HCT116 (cell line): ENCODE data around the gene BFSP2. TPM values are rescaled to one million over a fixed set of nuclear protein-coding genes. Genes with fewer than 3 reads are reported as not detected.

Source experiments
- ATAC-seq: fragments of 200-7000 bp; cut with Tn5 transposase; 2 replicates; pipeline ENCODE4 v1.9.1; 2020; ENCODE audit warnings: mild to moderate bottlenecking, moderate library complexity
- BruUV-seq: library from RNA; stranded (reverse); fragments of 400-500 nt; replicated peaks from 2 replicates; lab custom pipeline; 2021; lab: Mats Ljungman, UMichigan
- CTCF ChIA-PET: fragments of 300-600 bp; sonication (Branson Sonifier 250); formaldehyde crosslinking; loops from one replicate; lab custom pipeline; 2021; ENCODE audit warnings: antibody characterized with exemption; lab: Charles Lee
- POLR2A ChIA-PET: fragments of 300-600, 350-600 bp; sonication (Branson Sonifier 250); formaldehyde crosslinking; loops from one replicate; lab custom pipeline; 2021; ENCODE audit warnings: antibody characterized with exemption; lab: Charles Lee
- RAD21 ChIA-PET, 2 experiments: fragments of 300-600 bp; sonication (Branson Sonifier 250); formaldehyde crosslinking; loops; one replicate each; lab custom pipeline; 2023; ENCODE audit warnings: low total read pairs in 2 of 2; ENCODE audit not compliant: uncharacterized antibody in 2 of 2, unreplicated experiment in 2 of 2, low non-redundant PET in 1 of 2; lab: Charles Lee
- DNase-seq: peaks from one replicate; pipeline ENCODE4 v3.0.0-alpha.2; 2010; ENCODE audit warnings: low read depth, low spot score
- H2AFZ ChIP-seq: fragments of 200-600 bp; shearing (Covaris generic), sonication (generic); 2 replicates; pipeline ENCODE4 v1.6.1; 2017; ENCODE audit warnings: low read depth, mixed run types, mixed read lengths, antibody characterized with exemption, low read length; ENCODE audit not compliant: poor library complexity, severe bottlenecking
- H3K27ac ChIP-seq: 2 replicates; pipeline ENCODE4 v1.5.1; 2012; ENCODE audit warnings: low read depth, low read length
- H3K27me3 ChIP-seq: fragments of 200-600 bp; sonication (generic); 2 replicates; pipeline ENCODE4 v1.6.1; 2016; ENCODE audit warnings: mixed run types, low read length, mixed read lengths; ENCODE audit not compliant: insufficient read depth
- H3K36me3 ChIP-seq, 2 experiments: fragments of 200-500 bp in 1 of 2; fragments of 200-600 bp in 1 of 2; sonication (Bioruptor generic) in 1 of 2; sonication (generic) in 1 of 2; 2 replicates each; pipeline versions ENCODE4 v1.5.1 to v1.6.1; 2014 to 2016; ENCODE audit warnings: low read length in 2 of 2, inconsistent platforms in 1 of 2, mixed read lengths in 1 of 2, mixed run types in 1 of 2; ENCODE audit not compliant: insufficient read depth in 2 of 2, control insufficient read depth in 1 of 2
- H3K4me1 ChIP-seq, 2 experiments: fragments of 200-600 bp in 1 of 2; sonication (generic) in 1 of 2; 2 replicates each; pipeline versions ENCODE4 v1.5.1 to v1.6.1; 2012 to 2017; ENCODE audit warnings: low read length in 2 of 2, inconsistent platforms in 1 of 2, mild to moderate bottlenecking in 1 of 2, mixed read lengths in 1 of 2, mixed run types in 1 of 2, moderate library complexity in 1 of 2; ENCODE audit not compliant: insufficient read depth in 2 of 2, control insufficient read depth in 1 of 2
- H3K4me2 ChIP-seq: fragments of 200-600 bp; sonication (generic); 2 replicates; pipeline ENCODE4 v1.6.1; 2017; ENCODE audit warnings: mixed run types, low read length, mixed read lengths
- H3K4me3 ChIP-seq, 2 experiments: fragments of 200-600 bp in 1 of 2; sonication (generic) in 1 of 2; replicated peaks in 1 of 2; 2 replicates each; pipeline ENCODE4 v1.5.1; 2011 to 2016; ENCODE audit warnings: low read length in 2 of 2, control low read depth in 1 of 2, low read depth in 1 of 2, mild to moderate bottlenecking in 1 of 2, mixed read lengths in 1 of 2, mixed run types in 1 of 2
- H3K79me2 ChIP-seq: fragments of 200-600 bp; sonication (generic); 2 replicates; pipeline ENCODE4 v1.6.1; 2017; ENCODE audit warnings: mild to moderate bottlenecking, mixed run types, low read length, moderate library complexity, mixed read lengths; ENCODE audit not compliant: insufficient read depth
- H3K9ac ChIP-seq: fragments of 200-600 bp; sonication (generic); 2 replicates; pipeline ENCODE4 v1.6.1; 2016; ENCODE audit warnings: low read length, mixed read lengths
- H3K9me2 ChIP-seq: fragments of 200-600 bp; sonication (generic), shearing (Covaris generic); 2 replicates; pipeline ENCODE4 v1.6.1; 2017; ENCODE audit warnings: mixed run types, mild to moderate bottlenecking, moderate library complexity; ENCODE audit not compliant: insufficient read depth
- H3K9me3 ChIP-seq, 2 experiments: fragments of 200-500 bp in 1 of 2; fragments of 200-600 bp in 1 of 2; sonication (Bioruptor generic) in 1 of 2; sonication (generic) in 1 of 2; 2 replicates each; pipeline ENCODE4 v1.6.1; 2014 to 2017; ENCODE audit warnings: low read length in 2 of 2, mixed read lengths in 2 of 2, inconsistent platforms in 1 of 2, low read depth in 1 of 2, mild to moderate bottlenecking in 1 of 2, mixed run types in 1 of 2, moderate library complexity in 1 of 2; ENCODE audit not compliant: control insufficient read depth in 1 of 2, insufficient read depth in 1 of 2
- H4K20me1 ChIP-seq: fragments of 200-600 bp; sonication (generic), shearing (Covaris generic); 2 replicates; pipeline ENCODE4 v1.6.1; 2017; ENCODE audit warnings: mixed run types, mild to moderate bottlenecking, moderate library complexity; ENCODE audit not compliant: insufficient read depth
- CBX3 ChIP-seq: IDR thresholded peaks from 2 replicates; pipeline ENCODE4 v1.6.1; 2012; ENCODE audit warnings: low read depth
- CEBPB ChIP-seq: IDR thresholded peaks from 2 replicates; pipeline ENCODE4 v1.6.1; 2012; ENCODE audit warnings: low read depth
- EGR1 ChIP-seq: IDR thresholded peaks from 2 replicates; pipeline ENCODE4 v1.6.1; 2012; ENCODE audit warnings: low read depth
- EZH2 ChIP-seq: fragments of 200-600 bp; sonication (generic); IDR thresholded peaks from 2 replicates; pipeline ENCODE4 v1.6.1; 2017; ENCODE audit warnings: antibody characterized with exemption, mixed run types
- EZH2phosphoT487 ChIP-seq: fragments of 200-600 bp; IDR thresholded peaks from 2 replicates; pipeline ENCODE4 v1.6.1; 2018; ENCODE audit warnings: antibody characterized with exemption, borderline replicate concordance
- FOSL1 ChIP-seq: IDR thresholded peaks from 2 replicates; pipeline ENCODE4 v1.6.1; 2012; ENCODE audit warnings: low read depth
- SIN3A ChIP-seq: IDR thresholded peaks from 2 replicates; pipeline ENCODE4 v1.6.1; 2012; ENCODE audit warnings: low read depth
- SP1 ChIP-seq: IDR thresholded peaks from 2 replicates; pipeline ENCODE4 v1.6.1; 2012; ENCODE audit warnings: low read depth
- SRF ChIP-seq: IDR thresholded peaks from 2 replicates; pipeline ENCODE4 v1.6.1; 2012; ENCODE audit warnings: low read depth
- TCF7L2 ChIP-seq: IDR thresholded peaks from 2 replicates; pipeline ENCODE4 v1.7.0; 2011; ENCODE audit warnings: borderline replicate concordance, inconsistent platforms; ENCODE audit not compliant: insufficient read depth, insufficient read length; ENCODE audit errors: extremely low read depth
- ZFX ChIP-seq: fragments of 450-650 bp; IDR thresholded peaks from 2 replicates; pipeline ENCODE4 v1.6.1; 2017
- ZNF274 ChIP-seq: fragments of 200-500 bp; sonication (Bioruptor generic); IDR thresholded peaks from 2 replicates; pipeline ENCODE4 v1.6.1; 2014; ENCODE audit warnings: mild to moderate bottlenecking, low read depth, low read length, inconsistent platforms
- intact Hi-C: fragments of 100-400 bp; cut with micrococcal nuclease; formaldehyde crosslinking; loops from 2 replicates; pipeline ENCODE4 v1.10.0; 2022
- total RNA-seq: library from RNA; stranded (reverse); gene quantifications from one replicate; pipeline ENCODE4 v1.2.1, GENCODE V29; 2021; ENCODE audit not compliant: unreplicated experiment
- TF ChIP-seq, protein P1 (sequence below): IDR thresholded peaks from 2 replicates; pipeline ENCODE4 v1.6.1; 2011; ENCODE audit warnings: mild to moderate bottlenecking, low read length, moderate library complexity; ENCODE audit not compliant: insufficient replicate concordance; ENCODE audit errors: extremely low read depth
- TF ChIP-seq, protein P2 (sequence below): IDR thresholded peaks from 2 replicates; pipeline ENCODE4 v1.6.1; 2012; ENCODE audit warnings: low read depth
- TF ChIP-seq, protein P3 (sequence below): IDR thresholded peaks from 2 replicates; pipeline ENCODE4 v1.6.1; 2012
- TF ChIP-seq, protein P4 (sequence below), 3 experiments: fragments of 200-600 bp in 1 of 3; sonication (generic) in 1 of 3; IDR thresholded peaks in 2 of 3; conservative IDR thresholded peaks in 1 of 3; 2 replicates each; pipeline ENCODE4 v1.5.1; 2012 to 2017; ENCODE audit warnings: low read depth in 2 of 3, low read length in 2 of 3, antibody characterized with exemption in 1 of 3, borderline replicate concordance in 1 of 3, control low read depth in 1 of 3, mild to moderate bottlenecking in 1 of 3, mixed read lengths in 1 of 3, mixed run types in 1 of 3, moderate library complexity in 1 of 3; ENCODE audit not compliant: insufficient read depth in 1 of 3

BFSP2 gene
- total RNA-seq, 1 experiment from 2014 or later = not detected

DNA sequence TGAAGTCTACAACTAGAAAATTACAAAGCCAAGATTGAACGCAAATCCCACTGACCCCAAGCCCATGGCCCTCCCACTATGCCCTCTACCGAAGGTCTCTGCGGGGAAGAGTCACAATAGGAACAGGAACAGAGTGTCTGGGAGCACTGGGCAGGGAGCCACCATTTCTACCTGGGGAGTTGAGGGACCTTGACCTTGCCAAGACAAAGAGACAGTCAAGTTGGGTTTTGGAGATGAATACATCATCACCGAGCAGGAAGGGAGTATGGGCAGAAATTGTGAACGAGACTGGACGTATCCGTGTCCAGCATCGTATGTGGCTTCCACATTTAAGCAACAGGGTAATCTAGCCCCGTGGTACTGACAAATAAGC is 30.8 kb upstream of the BFSP2 start (continued):
- TF ChIP-seq, protein P1, sequence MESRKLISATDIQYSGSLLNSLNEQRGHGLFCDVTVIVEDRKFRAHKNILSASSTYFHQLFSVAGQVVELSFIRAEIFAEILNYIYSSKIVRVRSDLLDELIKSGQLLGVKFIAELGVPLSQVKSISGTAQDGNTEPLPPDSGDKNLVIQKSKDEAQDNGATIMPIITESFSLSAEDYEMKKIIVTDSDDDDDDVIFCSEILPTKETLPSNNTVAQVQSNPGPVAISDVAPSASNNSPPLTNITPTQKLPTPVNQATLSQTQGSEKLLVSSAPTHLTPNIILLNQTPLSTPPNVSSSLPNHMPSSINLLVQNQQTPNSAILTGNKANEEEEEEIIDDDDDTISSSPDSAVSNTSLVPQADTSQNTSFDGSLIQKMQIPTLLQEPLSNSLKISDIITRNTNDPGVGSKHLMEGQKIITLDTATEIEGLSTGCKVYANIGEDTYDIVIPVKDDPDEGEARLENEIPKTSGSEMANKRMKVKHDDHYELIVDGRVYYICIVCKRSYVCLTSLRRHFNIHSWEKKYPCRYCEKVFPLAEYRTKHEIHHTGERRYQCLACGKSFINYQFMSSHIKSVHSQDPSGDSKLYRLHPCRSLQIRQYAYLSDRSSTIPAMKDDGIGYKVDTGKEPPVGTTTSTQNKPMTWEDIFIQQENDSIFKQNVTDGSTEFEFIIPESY = no peak
- no peak for TF ChIP-seq EGR1

DNA sequence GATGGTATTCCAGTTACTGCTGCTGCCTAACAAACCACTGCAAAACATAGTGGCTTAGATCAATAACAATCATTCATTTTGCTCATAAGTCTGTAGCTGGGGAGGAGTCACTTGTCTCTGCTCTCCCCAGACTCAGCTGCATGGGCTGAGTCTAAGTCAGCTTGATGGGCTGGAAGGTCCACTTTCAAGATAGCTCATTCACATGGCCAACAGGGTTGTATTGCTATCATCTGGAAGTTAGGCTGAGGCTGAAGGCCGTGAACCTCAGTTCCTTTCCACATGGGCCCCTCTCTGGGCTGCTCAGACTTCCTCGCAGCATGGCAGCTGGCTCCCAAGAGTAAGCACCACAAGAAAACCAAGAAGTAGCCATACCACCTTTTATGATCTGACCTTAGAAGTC is 28.7 kb upstream of the BFSP2 start:
- Histone ChIP-seq H2AFZ (no peak overlapping the region), H3K4me2 (no peak overlapping the region), H3K27me3 (peaks cover 86% of the 10 kb centered on the region), H3K27ac (no peak overlapping the region), H3K9me2 (no peaks in the 10 kb centered on the region), H3K9me3 (no peaks in the 10 kb centered on the region), H3K4me1 (no peaks in the 10 kb centered on the region), H3K9ac (no peak overlapping the region), H3K79me2 (no peaks in the 10 kb centered on the region), H3K36me3 (no peaks in the 10 kb centered on the region), H4K20me1 (no peaks in the 10 kb centered on the region), H3K4me3 (no peak overlapping the region)
- ATAC-seq (no peak), DNase-seq (no peak)
- ChIA-PET CTCF (no interaction called here), POLR2A (no interaction called here), RAD21 (interaction anchor here in 1 of 2 experiments (0.7 kb wide), 1 partner anchor 8 kb away, joined by 6 read pairs; no protein-coding TSS in a partner anchor)
- intact Hi-C loops = no loop called here
- BruUV-seq = no TSS peak
- TF ChIP-seq FOSL1 = no peak
- TF ChIP-seq CEBPB = no peak
- no peak for TF ChIP-seq SRF
- TF ChIP-seq CBX3 = no peak
- TF ChIP-seq TCF7L2 = no peak
- TF ChIP-seq, protein P2, sequence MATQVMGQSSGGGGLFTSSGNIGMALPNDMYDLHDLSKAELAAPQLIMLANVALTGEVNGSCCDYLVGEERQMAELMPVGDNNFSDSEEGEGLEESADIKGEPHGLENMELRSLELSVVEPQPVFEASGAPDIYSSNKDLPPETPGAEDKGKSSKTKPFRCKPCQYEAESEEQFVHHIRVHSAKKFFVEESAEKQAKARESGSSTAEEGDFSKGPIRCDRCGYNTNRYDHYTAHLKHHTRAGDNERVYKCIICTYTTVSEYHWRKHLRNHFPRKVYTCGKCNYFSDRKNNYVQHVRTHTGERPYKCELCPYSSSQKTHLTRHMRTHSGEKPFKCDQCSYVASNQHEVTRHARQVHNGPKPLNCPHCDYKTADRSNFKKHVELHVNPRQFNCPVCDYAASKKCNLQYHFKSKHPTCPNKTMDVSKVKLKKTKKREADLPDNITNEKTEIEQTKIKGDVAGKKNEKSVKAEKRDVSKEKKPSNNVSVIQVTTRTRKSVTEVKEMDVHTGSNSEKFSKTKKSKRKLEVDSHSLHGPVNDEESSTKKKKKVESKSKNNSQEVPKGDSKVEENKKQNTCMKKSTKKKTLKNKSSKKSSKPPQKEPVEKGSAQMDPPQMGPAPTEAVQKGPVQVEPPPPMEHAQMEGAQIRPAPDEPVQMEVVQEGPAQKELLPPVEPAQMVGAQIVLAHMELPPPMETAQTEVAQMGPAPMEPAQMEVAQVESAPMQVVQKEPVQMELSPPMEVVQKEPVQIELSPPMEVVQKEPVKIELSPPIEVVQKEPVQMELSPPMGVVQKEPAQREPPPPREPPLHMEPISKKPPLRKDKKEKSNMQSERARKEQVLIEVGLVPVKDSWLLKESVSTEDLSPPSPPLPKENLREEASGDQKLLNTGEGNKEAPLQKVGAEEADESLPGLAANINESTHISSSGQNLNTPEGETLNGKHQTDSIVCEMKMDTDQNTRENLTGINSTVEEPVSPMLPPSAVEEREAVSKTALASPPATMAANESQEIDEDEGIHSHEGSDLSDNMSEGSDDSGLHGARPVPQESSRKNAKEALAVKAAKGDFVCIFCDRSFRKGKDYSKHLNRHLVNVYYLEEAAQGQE = no peak
- TF ChIP-seq ZNF274 = no peak
- no peak for TF ChIP-seq EGR1
- TF ChIP-seq, protein P3, sequence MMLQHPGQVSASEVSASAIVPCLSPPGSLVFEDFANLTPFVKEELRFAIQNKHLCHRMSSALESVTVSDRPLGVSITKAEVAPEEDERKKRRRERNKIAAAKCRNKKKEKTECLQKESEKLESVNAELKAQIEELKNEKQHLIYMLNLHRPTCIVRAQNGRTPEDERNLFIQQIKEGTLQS = no peak
- TF ChIP-seq, protein P1 = no peak
- TF ChIP-seq EZH2phosphoT487 = no peak
- no peak for TF ChIP-seq SP1
- TF ChIP-seq ZFX = no peak
- no peak for TF ChIP-seq SIN3A
- TF ChIP-seq, protein P4, sequence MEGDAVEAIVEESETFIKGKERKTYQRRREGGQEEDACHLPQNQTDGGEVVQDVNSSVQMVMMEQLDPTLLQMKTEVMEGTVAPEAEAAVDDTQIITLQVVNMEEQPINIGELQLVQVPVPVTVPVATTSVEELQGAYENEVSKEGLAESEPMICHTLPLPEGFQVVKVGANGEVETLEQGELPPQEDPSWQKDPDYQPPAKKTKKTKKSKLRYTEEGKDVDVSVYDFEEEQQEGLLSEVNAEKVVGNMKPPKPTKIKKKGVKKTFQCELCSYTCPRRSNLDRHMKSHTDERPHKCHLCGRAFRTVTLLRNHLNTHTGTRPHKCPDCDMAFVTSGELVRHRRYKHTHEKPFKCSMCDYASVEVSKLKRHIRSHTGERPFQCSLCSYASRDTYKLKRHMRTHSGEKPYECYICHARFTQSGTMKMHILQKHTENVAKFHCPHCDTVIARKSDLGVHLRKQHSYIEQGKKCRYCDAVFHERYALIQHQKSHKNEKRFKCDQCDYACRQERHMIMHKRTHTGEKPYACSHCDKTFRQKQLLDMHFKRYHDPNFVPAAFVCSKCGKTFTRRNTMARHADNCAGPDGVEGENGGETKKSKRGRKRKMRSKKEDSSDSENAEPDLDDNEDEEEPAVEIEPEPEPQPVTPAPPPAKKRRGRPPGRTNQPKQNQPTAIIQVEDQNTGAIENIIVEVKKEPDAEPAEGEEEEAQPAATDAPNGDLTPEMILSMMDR (IDR thresholded peaks at IDR 0.05 in 2 of 3, conservative IDR thresholded peaks at IDR 0.05 in 1 of 3; ENCODE audit: borderline replicate concordance in 1 of 3, insufficient read depth in 1 of 3, low read depth in 2 of 3, low read length in 2 of 3) = no peak
- no peak for TF ChIP-seq EZH2
